Measurements from ENCODE around the gene HNRNPM.

The HNRNPM gene

GRCh38 chr19:8455018-8455417, 10.2 kb downstream of the HNRNPM start:
- no peak for DNase-seq (ENCODE audit: low read depth, low spot score)
- POLR2A ChIA-PET, result no interaction called here
- CTCF ChIA-PET, result no interaction called here
- no peak overlapping the region for H3K4me3 ChIP-seq (ENCODE audit: low read depth, low read length)
- TF ChIP-seq CTCF (IDR thresholded peaks at IDR 0.05; ENCODE audit: insufficient read depth, low read length, missing control alignments), result no peak

- ChIA-PET CTCF (interaction anchor here (0.9 to 1.4 kb wide), 4 partner anchors 9 to 102 kb away, joined by 3 to 5 read pairs (median 4); partner anchors contain the start of gene MARCHF2), POLR2A (interaction anchor here (1.4 to 1.6 kb wide), 2 partner anchors 11 to 43 kb away, joined by 4 to 5 read pairs; partner anchors contain the start of genes HNRNPM and MARCHF2)
- H3K4me3 ChIP-seq (ENCODE audit: low read depth, low read length), result no peak overlapping the region
- DNase-seq (ENCODE audit: low read depth, low spot score), result no peak
- peak; percentile 12 for TF ChIP-seq CTCF (IDR thresholded peaks at IDR 0.05; ENCODE audit: insufficient read depth, low read length, missing control alignments)
Measured at GRCh38 chr19:8456064-8456463, 11.3 kb downstream of the HNRNPM start.

DNA sequence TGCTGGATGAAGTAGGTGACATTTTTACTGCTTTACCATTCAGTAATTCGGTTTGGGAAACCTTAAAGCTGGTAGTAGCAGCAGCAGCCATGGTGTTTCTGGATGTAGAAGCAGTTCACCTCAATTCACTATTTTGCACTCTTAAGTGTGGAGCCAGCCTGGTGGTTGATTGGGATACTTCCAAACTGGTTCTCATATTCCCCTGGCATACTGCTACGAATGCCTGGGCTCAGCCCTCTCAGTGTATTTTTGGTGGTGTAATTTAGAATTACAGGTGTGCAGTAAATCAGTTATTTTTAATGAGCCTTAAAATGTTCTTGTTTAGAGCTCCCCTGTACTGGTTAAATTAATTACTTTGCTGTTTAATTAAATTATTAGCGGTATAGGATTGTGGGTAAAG, 12.4 kb downstream of the HNRNPM start:
- ChIA-PET POLR2A (no interaction called here), CTCF (interaction anchor here (1.0 to 2.1 kb wide), 3 partner anchors 13 to 48 kb away, joined by 4 to 12 read pairs (median 5); partner anchors contain the start of gene MARCHF2)
- TF ChIP-seq CTCF (IDR thresholded peaks at IDR 0.05; ENCODE audit: insufficient read depth, low read length, missing control alignments), result no peak
- no peak overlapping the region for H3K4me3 ChIP-seq (ENCODE audit: low read depth, low read length)
- DNase-seq (ENCODE audit: low read depth, low spot score), result no peak

DNA sequence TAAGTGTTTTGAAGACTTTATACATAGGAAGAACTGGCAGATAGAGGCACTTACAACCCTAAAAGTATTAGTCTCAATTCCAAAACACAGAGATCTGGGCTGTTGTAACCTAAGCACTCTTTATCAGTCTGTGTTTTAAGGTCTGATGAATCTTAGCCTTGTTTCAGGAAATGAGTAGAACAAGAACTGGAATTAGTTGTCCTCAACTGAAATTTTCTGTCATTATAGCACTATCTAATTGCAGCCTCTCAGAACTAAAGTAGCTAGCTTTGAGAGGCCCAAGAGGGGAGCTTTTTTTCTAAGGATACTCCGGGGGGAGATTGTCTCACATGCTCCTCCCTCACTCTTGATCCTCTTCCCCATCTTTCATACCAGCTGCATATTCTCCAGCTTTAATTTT, 13.1 kb downstream of the HNRNPM start:
- no peak for DNase-seq (ENCODE audit: low read depth, low spot score)
- TF ChIP-seq CTCF (IDR thresholded peaks at IDR 0.05; ENCODE audit: insufficient read depth, low read length, missing control alignments), result no peak
- POLR2A ChIA-PET, result no interaction called here
- CTCF ChIA-PET, result interaction anchor here (0.7 to 2.1 kb wide), 3 partner anchors 12 to 104 kb away, joined by 3 to 12 read pairs (median 4); partner anchors contain the start of gene MARCHF2
- H3K4me3 ChIP-seq (ENCODE audit: low read depth, low read length), result no peak overlapping the region

DNA sequence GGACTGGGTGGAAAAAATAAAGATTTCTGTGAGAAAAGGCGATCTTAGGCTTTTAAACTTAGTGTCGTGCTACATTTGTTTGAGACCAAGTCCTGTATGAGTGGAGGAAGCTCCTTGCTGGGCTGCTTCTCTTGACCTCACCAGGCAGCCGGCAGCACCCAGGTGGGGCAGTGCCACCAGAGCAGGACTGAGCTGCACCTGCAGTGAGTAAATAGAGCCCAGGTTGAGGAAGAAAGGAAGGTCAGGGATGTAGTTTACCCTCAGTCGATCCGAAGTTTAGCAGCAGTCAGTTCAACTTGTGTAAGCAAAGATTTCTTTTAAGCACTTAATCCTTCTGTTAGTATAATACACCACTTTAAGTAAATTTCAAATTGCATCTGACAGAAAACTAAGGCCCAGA, 13.6 kb downstream of the HNRNPM start:
- ChIA-PET POLR2A (no interaction called here), CTCF (interaction anchor here (0.7 to 2.1 kb wide), 2 partner anchors 47 to 105 kb away, joined by 3 to 12 read pairs; partner anchors contain the start of gene MARCHF2)
- no peak for DNase-seq (ENCODE audit: low read depth, low spot score)
- H3K4me3 ChIP-seq (ENCODE audit: low read depth, low read length), result no peak overlapping the region
- no peak for TF ChIP-seq CTCF (IDR thresholded peaks at IDR 0.05; ENCODE audit: insufficient read depth, low read length, missing control alignments)

- no peak for TF ChIP-seq CTCF (IDR thresholded peaks at IDR 0.05; ENCODE audit: insufficient read depth, low read length, missing control alignments)
- no peak overlapping the region for H3K4me3 ChIP-seq (ENCODE audit: low read depth, low read length)
- no peak for DNase-seq (ENCODE audit: low read depth, low spot score)
- ChIA-PET CTCF (interaction anchor here (2.1 kb wide), 1 partner anchor 105 kb away, joined by 18 read pairs; no protein-coding TSS in a partner anchor), POLR2A (interaction anchor here (0.8 to 1.6 kb wide), 2 partner anchors 14 to 1995 kb away, joined by 3 to 6 read pairs; partner anchors contain the start of gene HNRNPM)
Measured at GRCh38 chr19:8459095-8459494, 14.3 kb downstream of the HNRNPM start.

Data from AG04449 (cell line).